HG03432 (cell line): ENCODE measurements around the gene SYT11.

Experiments used
- ATAC-seq: cut with Tn5 transposase; IDR thresholded peaks from one replicate; pipeline ENCODE4 v1.9.1; 2021; ENCODE audit warnings: mild to moderate bottlenecking, moderate library complexity; ENCODE audit not compliant: unreplicated experiment

The SYT11 gene

GRCh38 chr1:155933591-155934096 lies 74.3 kb downstream of the SYT11 start:
- no peak for ATAC-seq

DNA sequence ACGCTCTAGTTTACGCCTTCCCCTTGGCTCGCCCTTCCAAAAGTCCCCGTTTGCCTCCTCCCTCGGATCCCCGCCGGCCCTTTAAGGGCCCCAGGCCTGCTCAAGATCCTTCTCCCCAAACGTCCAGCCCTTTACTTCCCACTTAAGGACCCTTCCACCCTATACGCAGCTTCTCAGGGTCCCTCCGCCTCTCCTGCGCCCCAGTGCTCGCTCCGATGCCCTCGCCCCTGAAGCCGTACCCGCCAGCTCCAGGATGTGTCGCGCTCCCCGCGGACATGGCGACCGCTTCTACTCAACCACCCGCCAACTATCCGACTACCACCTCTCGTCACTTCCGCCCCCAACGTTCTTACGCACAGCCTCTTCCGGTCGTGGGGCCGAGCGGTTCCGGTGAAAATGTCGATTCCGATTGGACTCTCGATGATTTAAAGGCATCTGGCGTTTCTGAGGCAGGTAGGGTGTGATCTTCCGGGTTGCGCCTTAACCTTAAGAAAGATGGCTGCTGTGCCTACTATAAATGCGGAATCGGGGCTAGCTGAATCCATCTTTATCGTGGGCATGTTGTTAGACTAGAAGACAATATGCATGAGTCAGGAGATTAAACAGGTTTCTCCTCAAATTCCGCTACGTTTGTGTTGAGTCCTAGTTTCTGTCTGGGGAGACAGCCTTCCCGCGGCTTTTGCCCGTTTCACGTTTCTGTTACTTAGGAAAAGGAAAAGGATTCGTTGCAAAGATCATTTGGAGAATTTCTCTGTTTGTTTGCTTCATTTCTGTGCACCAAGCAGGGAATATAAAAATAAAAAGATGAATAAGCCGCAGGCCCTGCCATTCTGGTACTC lies 74.9 kb downstream of the SYT11 start, which contains the start of gene KHDC4:
Gene KHDC4 (minus strand): TSS at position 317 of the 839 bp plus-strand sequence. CDS start 40 bp downstream, at position 277.
- ATAC-seq: peak; percentile 90
